ENCODE results near the gene LDLRAD4.
"Not testable (repeated sequence)": the region's sequence is repeated elsewhere in the genome, so short reads cannot be mapped to it uniquely, and the experiment has no call there.

The LDLRAD4 gene

DNA sequence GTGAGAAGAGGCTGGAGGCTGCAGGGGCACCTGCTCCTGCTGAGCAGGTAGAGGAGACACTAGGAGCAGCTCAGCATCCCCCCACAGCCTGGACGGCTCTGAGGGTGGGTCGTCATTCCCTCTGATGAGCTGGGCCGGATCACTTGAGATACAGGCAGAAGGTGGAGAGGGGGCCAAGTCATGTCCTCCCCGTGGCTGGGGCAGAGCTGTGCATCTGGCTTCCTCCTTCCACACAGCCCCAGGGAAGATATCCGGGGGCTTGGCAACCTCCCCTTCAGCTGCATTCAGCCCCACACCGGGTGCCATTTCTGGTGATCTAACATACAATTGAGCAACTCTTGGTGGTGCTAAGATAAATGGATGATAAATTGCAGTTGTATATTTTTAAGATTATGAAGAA, 236.9 kb downstream of the LDLRAD4 start:
- DNase-seq, result no peak

DNA sequence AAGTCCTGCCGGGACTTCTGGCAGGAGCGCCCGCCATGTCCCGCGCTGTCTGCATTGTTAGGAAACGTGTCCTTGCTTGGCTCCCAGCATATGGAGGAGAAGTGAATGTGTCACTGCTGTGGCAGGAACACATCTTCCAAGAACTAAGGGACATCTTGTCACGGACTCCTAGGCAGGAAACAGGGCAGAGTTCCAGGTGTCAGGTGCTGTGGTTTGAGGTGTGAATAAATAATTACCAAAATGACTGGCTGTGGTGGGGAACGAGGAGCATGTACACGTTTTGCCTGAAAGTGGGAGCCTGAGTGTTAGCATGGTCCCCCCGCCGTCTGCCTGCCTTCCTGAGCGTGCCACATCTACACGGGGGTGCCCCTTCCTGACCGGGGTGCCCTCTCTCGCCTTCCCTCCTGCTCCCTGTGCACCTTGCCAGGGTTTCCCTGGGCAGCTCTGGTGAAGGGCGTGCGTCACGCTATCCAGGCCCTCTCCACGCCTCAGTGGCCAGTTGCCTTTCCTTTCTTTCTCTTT, 237.5 kb downstream of the LDLRAD4 start:
- DNase-seq, result no peak

DNA sequence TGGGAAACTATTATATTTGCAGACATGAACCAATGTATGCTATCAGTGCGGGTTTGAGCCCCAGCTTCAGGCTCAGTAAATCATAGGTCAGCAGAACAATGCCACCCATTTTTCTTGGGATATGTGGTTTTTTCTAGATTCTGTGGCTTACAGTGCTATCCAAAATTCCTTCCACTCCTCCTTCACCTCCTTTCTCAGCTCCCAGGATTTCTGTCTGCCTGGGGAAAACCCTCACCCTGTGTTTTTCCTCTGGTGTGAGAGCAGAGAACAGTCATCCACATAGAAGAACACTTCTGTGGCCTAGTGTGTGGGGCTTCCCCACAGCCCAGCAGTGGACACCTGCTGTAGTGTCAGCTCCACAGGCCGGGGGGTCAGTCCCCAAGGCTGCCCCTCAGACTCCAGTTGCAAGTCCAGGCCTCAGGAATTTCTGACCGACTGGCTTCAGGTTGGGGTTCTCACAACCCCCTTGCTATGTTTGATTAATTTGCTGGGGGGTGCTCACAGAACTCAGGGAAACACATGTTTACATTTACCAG, 238.2 kb downstream of the LDLRAD4 start:
- DNase-seq, result no peak

DNA sequence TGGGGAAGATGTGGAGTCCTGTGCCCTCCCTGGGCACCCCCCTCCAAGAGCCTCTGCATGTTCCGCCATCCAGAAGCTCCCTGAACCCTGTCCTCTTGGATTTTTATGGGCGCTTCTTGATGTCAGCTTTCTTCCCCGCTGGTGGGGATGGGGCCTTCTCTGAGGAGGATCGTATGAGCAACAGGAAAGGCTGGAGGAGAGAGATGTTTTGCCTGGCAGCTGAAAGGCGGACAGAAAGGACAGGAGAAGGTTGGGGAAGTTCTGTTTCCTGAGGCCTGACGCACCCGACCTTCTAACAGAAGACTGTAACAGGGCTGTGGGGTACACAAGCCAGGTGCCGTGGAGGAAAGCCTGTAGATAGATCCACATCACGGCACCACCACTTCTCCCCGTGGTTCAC, 238.8 kb downstream of the LDLRAD4 start:
- no peak for DNase-seq

- DNase-seq, result no peak
These were observed 242.4 kb downstream of the LDLRAD4 start for GRCh38 chr18:13460946-13461345.

DNA sequence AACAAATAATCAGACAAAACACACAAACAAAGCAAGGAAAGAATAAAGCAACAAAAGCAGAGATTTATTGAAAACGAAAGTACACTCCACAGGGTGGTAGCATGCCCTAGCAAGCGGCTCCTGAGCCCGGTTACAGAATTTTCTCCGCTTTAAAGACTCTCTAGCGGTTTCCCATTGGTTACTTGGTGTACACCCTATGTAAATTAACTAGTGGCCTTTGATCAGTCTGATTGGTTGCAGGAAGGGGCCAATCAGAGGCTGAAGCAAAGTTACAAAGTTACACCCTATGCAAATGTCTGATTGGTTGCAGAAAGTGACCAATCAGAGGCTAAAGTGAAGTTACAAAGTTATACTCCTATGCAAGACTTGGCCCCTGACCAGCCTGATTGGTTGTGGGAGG, 242.9 kb downstream of the LDLRAD4 start:
- DNase-seq, result no peak

DNA sequence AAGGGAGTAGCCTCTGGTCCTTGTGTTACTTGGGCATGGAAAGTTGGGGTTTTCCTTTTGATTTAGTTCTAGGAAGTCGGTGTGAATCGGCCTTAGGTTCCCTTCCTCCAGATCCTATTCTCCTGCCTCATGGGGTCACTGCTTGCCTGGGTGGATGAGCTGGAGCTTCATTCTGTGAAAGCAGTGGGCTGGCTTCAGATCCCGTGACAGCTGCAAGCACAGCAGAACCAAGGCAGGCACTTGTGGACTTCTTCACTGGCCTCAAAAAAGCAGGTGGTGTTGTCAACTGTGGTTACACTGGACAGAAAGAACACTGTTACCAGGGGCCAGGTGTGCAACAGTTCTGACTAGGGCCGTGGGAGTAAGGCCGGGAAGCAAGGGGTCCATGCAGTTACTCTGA, 243.4 kb downstream of the LDLRAD4 start:
- peak in 1 of 2 donors; percentile 56 for DNase-seq

DNA sequence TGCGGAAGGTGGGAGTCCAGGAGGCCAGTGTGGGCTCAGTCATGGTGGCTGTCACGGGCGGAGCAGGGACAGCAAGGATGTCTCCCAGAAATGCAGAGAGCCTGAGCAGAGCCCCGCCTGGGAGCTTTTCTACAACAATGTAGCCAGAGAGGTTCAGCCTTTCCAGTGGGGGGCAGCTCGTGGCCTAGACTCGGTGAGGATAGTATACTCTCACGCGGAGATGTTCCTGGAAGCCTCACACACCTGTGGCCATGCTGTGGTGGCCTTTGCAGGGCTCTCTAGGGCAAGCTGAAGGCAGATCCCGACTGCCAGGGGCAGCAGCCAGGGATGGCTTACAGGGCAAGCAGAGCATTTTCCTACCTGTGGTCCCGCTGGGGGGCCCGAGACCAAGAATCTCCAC, 244.1 kb downstream of the LDLRAD4 start:
- DNase-seq, result no peak

- DNase-seq, result no peak
These were observed 245.1 kb downstream of the LDLRAD4 start for GRCh38 chr18:13463526-13464210.

GRCh38 chr18:13464432-13465123, 246.0 kb downstream of the LDLRAD4 start:
- DNase-seq, result peak; percentile 48 to 62

GRCh38 chr18:13465124-13465446, 246.5 kb downstream of the LDLRAD4 start:
- no peak for DNase-seq

DNA sequence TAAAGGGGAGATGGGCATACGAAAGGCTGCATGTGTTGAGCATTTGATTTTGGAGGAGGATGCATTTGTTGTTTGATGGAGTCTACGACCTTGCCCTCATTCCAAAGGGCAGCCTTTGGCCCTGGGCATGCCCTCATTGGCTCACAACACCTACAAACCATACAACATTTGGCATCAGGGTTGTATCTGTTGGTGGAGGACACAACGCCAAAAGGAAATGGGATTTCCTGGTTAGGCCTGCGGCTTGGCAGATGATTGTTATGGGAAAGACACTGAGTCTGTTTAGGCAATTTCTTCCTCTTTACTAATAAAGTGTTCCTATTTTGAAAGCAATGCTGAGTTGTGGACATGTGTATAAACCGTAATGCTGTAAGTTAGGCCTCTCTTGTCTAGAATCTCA, 246.9 kb downstream of the LDLRAD4 start:
- DNase-seq, result peak; percentile 58 to 80

DNA sequence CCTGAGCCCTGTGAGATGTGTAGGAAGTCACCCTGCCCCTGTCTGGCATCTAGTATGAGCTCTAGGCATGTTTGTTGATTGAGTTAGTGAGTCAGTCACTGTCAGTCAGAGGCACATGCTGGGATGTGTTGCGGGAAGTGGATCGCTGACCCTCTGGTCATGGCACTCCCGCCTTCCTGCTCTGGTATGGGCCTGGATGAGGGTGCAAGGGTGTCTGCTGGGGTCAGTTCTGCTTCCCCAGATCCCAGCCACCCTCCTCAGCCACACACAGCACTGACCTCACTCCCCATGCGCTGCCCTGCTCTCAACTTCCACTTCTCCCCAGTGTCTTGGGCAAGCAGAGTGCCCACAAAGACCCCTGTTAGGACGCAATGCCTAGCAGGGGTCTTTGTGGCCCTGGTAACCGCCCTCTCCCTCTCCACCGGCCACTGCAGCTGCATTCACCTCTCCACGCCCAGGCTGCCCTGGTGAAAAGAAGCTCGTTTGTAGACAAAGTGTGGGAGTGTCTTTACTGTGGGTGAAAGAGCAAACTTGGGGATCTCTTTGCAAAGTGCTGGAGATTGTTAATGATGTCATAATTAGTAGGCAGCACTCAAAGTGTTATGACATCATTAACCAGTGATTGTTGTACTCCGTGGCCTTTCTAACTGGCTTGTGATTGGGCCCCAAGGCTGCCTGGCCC, 252.1 kb downstream of the LDLRAD4 start:
- peak; percentile 40 to 80 for DNase-seq

DNA sequence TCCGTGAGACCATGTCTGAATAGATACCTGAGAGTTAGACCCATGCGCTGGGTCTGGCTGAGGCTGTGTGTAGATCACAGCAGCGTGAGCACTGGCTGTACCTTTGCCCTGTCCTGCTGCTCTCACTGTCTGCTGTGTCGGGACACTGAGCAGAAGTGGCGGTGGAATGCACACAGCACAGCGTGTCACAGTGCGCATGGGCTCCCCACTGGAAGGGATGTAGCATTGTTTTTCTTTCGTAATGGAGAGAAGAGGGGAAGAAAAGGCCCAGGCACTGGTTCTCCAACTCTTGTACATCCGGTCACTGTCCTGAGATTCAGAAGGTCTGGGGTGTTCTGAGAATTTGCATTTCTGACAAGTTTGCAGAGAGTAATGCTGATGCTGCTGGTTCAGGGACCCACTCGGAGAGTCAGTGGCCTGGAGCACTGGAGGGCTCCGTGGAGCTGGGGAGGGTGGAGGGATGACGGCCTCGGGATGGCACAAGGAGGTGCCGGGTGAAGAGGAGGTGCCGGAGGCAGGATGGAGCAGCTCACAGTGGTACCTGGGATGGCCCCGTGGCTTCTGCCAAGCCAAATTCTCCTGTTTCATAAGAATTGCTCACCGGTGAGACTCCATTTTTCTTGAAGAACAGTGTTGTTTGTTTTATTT, 252.8 kb downstream of the LDLRAD4 start:
- DNase-seq, result no peak

DNA sequence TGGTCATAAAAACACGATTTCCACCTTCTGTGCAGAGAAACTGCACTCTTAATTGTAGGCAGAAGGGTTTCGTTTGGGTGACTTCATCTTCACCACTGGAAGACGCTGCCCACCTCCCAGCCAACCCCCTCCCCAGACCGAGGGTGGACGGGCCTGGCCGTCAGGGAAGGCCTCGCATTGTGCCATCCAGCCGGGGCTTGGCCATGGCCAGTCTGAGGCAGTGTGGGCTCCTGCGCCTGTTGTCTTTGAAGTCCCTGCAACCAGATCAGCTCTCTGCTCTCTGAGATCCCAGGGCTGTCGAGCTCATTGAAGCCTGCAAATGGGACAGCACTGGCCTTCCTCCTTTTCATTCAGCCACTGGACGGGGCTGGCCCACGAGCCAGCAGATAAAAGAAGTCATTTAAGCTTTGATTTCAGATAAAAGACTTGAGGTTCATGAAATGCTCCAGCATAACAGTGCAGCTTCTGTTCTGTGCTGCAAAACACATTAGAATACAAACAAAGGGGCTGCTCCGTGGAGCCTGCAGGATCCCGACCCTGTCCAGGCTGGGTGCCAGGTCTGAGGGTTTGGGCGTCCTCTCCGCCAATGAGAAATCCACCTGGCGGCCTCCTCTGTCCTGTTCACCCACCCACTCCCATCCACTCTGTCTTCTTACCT, 253.5 kb downstream of the LDLRAD4 start:
- DNase-seq, result peak in 1 of 2 donors; percentile 23

GRCh38 chr18:13473751-13474150, 255.2 kb downstream of the LDLRAD4 start:
- no peak for DNase-seq

- no peak for DNase-seq
These were observed 255.8 kb downstream of the LDLRAD4 start for GRCh38 chr18:13474336-13474735.

- no peak for DNase-seq
These were observed 256.5 kb downstream of the LDLRAD4 start for GRCh38 chr18:13474907-13475545.

GRCh38 chr18:13476312-13476711, 257.8 kb downstream of the LDLRAD4 start:
- DNase-seq, result not testable (repeated sequence)

DNA sequence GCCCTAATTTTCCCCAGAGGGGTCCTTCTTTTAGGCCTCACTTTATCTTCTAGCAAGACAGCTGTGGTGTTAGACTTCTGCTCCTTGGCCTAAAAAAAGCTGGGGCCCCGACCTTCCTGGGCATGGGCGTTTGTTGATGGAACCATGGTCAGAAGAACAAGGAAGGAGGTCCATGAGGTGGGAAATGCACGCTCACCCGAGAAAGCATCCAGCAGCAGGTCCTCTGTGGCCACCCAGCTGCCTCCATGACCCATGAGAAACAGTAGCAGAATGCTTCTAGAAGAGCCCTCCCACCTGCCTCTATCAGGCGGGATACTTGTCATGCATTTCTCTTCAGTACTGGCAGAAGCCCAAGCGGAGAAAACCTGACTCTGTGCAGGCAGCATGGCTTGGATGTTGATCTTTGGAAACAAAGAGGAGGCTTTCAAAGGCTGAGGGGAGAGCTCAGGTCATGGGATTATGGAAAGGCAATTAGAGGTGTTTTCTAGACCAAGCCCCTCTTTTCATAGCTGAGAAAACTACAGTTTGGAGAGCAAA, 258.7 kb downstream of the LDLRAD4 start:
- DNase-seq, result no peak

GRCh38 chr18:13480571-13481255, 262.2 kb downstream of the LDLRAD4 start:
- DNase-seq, result peak in 1 of 2 donors; percentile 55
